Measurements from ENCODE around the gene DLGAP1.

DLGAP1 gene

DNA sequence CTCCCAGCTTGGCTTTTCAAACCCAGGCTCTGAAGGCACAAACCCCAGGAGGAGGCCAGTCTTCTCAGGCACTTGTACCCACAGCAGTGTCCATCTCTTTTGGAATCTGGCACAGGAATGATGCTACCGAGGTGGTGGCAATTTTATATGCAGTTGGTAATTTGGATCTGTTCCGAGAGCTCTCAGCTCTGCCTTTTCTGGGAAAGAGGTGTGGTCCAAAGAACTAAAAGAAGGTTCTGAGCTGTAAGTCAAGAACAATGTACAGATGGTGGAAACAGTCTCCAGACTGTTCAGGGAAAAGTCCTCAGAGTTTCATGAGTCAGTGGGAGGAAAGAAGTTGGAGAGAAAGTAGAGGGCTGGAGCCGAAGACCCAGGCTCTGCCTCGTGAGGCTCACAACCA, 651.8 kb downstream of the DLGAP1 start:
- Histone ChIP-seq H3K9me3 (ENCODE audit: control insufficient read depth, insufficient read depth, low read length) (no peaks in the 10 kb centered on the region), H3K36me3 (ENCODE audit: control insufficient read depth, insufficient read depth, low read length) (no peaks in the 10 kb centered on the region), H3K27ac (ENCODE audit: low read depth, low read length) (no peak overlapping the region), H3K9ac (ENCODE audit: low read depth, low read length) (no peak overlapping the region), H3K4me1 (ENCODE audit: control insufficient read depth, insufficient read depth, low read length) (peaks cover 11% of the 10 kb centered on the region), H3K4me3 (ENCODE audit: low read depth, low read length) (no peak overlapping the region), H3K27me3 (ENCODE audit: control insufficient read depth, insufficient read depth, low read length) (no peaks in the 10 kb centered on the region)

DNA sequence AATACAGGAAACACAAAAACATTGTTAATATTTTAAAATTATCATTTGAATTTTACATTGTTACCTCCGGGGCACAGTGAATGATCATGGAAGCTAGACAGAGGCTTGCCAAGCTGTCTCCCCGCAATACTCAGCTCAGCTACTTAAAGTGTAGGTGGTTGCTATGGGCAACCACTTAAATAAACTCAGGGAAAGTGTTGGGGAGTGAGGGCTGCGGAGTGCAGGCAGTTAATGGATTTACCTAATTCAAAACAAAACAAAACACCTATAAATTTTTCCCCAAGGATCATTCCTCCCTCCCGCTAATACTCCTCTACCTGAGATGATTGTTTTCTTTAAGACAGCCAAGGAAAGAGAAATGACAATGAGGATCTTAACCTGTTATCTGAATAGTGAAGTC, 655.6 kb downstream of the DLGAP1 start:
- H3K4me3 ChIP-seq (ENCODE audit: low read depth, low read length), result no peak overlapping the region
- H3K9me3 ChIP-seq (ENCODE audit: control insufficient read depth, insufficient read depth, low read length), result no peaks in the 10 kb centered on the region
- H3K9ac ChIP-seq (ENCODE audit: low read depth, low read length), result no peak overlapping the region
- no peak overlapping the region for H3K27ac ChIP-seq (ENCODE audit: low read depth, low read length)
- peaks cover 5% of the 10 kb centered on the region for H3K4me1 ChIP-seq (ENCODE audit: control insufficient read depth, insufficient read depth, low read length)
- H3K36me3 ChIP-seq (ENCODE audit: control insufficient read depth, insufficient read depth, low read length), result no peaks in the 10 kb centered on the region
- no peaks in the 10 kb centered on the region for H3K27me3 ChIP-seq (ENCODE audit: control insufficient read depth, insufficient read depth, low read length)

DNA sequence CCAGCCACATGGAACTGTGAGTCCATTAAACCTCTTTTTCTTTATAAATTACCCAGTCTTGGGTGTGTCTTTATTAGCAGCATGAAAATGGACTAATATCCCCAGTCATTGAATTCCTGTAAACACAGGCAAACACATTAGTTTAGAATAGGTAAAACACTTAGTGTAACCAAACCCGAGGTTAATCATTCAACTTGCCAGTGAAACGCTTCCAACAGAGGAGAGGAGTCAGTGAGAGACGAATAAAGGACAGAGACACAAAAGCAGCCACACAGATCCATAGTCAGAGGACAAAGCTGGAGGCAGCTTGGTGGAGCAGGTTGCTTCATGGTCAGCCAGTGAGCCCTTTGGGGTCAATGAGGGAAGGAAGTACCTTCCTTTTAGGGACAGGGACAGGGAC, 657.1 kb downstream of the DLGAP1 start:
- H3K9me3 ChIP-seq (ENCODE audit: control insufficient read depth, insufficient read depth, low read length), result no peaks in the 10 kb centered on the region
- no peaks in the 10 kb centered on the region for H3K36me3 ChIP-seq (ENCODE audit: control insufficient read depth, insufficient read depth, low read length)
- no peaks in the 10 kb centered on the region for H3K27me3 ChIP-seq (ENCODE audit: control insufficient read depth, insufficient read depth, low read length)
- H3K9ac ChIP-seq (ENCODE audit: low read depth, low read length), result no peak overlapping the region
- no peak overlapping the region for H3K4me3 ChIP-seq (ENCODE audit: low read depth, low read length)
- peaks cover 6% of the 10 kb centered on the region; the same call in 1 of the 2 replicates for H3K4me1 ChIP-seq (ENCODE audit: control insufficient read depth, insufficient read depth, low read length)
- no peak overlapping the region for H3K27ac ChIP-seq (ENCODE audit: low read depth, low read length)

DNA sequence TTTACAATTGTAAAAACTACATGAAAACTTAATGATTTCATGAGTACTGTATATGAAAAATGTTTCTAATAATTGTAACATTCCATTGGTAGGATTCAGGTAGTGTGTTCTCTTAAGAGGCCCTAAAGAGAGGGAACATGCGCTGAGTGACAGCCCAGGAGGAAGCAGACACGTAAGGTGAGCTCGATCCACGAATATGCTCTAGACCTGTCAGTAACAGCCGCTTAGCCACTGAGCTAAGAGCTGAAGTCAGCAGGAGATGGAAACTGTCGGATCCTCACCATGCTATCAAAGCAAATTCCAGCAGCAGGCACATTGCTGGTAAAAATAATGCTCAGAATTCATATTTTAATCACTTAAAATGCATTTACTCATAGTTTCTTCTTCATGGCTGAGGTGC, 658.7 kb downstream of the DLGAP1 start:
- H3K9me3 ChIP-seq (ENCODE audit: control insufficient read depth, insufficient read depth, low read length), result no peaks in the 10 kb centered on the region
- peaks cover 6% of the 10 kb centered on the region; the same call in 1 of the 2 replicates for H3K4me1 ChIP-seq (ENCODE audit: control insufficient read depth, insufficient read depth, low read length)
- H3K27ac ChIP-seq (ENCODE audit: low read depth, low read length), result no peak overlapping the region
- no peak overlapping the region for H3K4me3 ChIP-seq (ENCODE audit: low read depth, low read length)
- H3K36me3 ChIP-seq (ENCODE audit: control insufficient read depth, insufficient read depth, low read length), result no peaks in the 10 kb centered on the region
- no peaks in the 10 kb centered on the region for H3K27me3 ChIP-seq (ENCODE audit: control insufficient read depth, insufficient read depth, low read length)
- no peak overlapping the region for H3K9ac ChIP-seq (ENCODE audit: low read depth, low read length)

DNA sequence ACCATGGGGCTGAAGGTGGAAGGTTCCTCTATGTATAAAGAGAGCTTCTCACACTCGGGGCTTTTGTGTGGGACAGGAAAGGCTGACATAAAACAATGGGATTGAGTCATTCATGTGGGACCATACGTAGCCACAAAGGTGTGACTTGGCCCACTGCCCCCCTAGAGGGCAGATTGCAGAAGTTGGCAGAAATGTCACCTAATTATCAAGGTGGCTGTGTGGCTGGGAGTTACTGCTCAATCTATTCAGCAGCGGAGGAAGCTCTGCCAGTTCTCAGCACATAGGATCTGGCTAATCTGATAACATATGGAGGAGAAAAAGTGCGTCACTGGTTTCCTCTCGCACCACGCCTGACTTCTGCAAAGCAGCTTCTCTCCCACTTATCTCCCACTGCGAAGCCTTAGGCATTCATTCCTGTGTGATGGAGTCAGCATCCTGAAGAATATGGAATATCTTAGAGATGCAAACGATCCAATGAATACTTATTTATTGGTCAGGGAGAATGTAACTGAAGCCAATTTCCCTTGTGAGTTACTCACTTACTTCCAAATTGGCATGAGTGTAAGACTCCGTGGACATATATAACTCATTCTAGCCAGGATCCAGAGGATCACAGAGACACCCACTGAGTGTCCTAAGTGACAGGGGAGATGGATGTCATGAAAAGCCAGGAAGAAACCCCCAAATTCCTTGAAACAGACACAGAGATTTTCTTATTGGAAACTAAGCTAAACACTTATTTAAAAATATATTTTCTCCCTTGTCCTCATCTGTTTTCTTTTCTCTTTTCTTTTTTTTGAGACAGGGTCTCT, 660.4 kb downstream of the DLGAP1 start:
- peak overlapping the region; percentile 14 for H3K27ac ChIP-seq (ENCODE audit: low read depth, low read length)
- peaks cover 6% of the 10 kb centered on the region; the same call in 1 of the 2 replicates for H3K4me1 ChIP-seq (ENCODE audit: control insufficient read depth, insufficient read depth, low read length)
- H3K4me3 ChIP-seq (ENCODE audit: low read depth, low read length), result no peak overlapping the region
- H3K36me3 ChIP-seq (ENCODE audit: control insufficient read depth, insufficient read depth, low read length), result no peaks in the 10 kb centered on the region
- no peaks in the 10 kb centered on the region for H3K27me3 ChIP-seq (ENCODE audit: control insufficient read depth, insufficient read depth, low read length)
- H3K9me3 ChIP-seq (ENCODE audit: control insufficient read depth, insufficient read depth, low read length), result no peaks in the 10 kb centered on the region
- no peak overlapping the region for H3K9ac ChIP-seq (ENCODE audit: low read depth, low read length)

DNA sequence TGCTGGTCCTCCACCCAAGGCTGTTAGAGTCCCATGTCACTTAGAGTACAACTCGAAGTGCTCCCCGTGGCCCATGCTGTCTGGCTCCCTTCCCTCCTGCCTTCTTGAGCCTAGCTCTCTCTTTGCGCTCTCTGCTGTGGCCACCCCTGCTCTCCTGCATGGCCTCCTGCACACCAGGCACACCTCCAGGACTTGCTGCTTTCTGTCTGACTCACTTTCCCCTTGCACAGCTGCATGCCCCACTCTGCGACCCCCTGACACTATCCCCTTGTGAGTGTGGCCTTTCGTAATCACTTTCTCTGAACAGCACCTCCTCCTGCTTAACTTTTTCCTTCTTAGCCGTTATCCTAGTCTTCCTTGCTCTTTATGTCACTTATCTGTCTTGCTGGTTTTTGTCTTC, 661.6 kb downstream of the DLGAP1 start:
- no peaks in the 10 kb centered on the region for H3K36me3 ChIP-seq (ENCODE audit: control insufficient read depth, insufficient read depth, low read length)
- no peaks in the 10 kb centered on the region for H3K27me3 ChIP-seq (ENCODE audit: control insufficient read depth, insufficient read depth, low read length)
- H3K27ac ChIP-seq (ENCODE audit: low read depth, low read length), result no peak overlapping the region
- no peaks in the 10 kb centered on the region for H3K9me3 ChIP-seq (ENCODE audit: control insufficient read depth, insufficient read depth, low read length)
- H3K9ac ChIP-seq (ENCODE audit: low read depth, low read length), result no peak overlapping the region
- H3K4me3 ChIP-seq (ENCODE audit: low read depth, low read length), result no peak overlapping the region
- H3K4me1 ChIP-seq (ENCODE audit: control insufficient read depth, insufficient read depth, low read length), result peaks cover 6% of the 10 kb centered on the region; the same call in 1 of the 2 replicates

DNA sequence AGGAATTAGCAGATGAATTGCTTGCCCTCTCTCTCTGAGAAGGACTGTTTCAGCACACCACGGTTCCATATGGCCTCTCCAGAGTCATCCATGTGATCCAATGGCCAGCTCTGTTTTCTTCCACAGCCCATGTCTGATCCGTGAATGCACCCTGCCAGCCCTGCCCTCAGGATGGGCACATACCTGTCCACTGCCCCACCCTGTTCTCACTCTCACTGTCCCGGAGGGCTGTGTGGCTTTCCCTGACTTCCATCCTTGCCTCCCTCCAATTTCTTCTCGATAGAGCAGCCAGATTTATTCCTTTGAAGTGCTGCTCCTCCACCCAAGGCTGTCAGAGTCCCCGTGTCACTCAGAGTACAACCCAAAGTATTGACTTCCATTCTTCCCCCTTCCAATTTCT, 662.0 kb downstream of the DLGAP1 start:
- no peaks in the 10 kb centered on the region for H3K9me3 ChIP-seq (ENCODE audit: control insufficient read depth, insufficient read depth, low read length)
- no peaks in the 10 kb centered on the region for H3K27me3 ChIP-seq (ENCODE audit: control insufficient read depth, insufficient read depth, low read length)
- no peak overlapping the region for H3K9ac ChIP-seq (ENCODE audit: low read depth, low read length)
- no peaks in the 10 kb centered on the region for H3K36me3 ChIP-seq (ENCODE audit: control insufficient read depth, insufficient read depth, low read length)
- H3K4me3 ChIP-seq (ENCODE audit: low read depth, low read length), result no peak overlapping the region
- no peak overlapping the region for H3K27ac ChIP-seq (ENCODE audit: low read depth, low read length)
- peaks cover 6% of the 10 kb centered on the region; the same call in 1 of the 2 replicates for H3K4me1 ChIP-seq (ENCODE audit: control insufficient read depth, insufficient read depth, low read length)

DNA sequence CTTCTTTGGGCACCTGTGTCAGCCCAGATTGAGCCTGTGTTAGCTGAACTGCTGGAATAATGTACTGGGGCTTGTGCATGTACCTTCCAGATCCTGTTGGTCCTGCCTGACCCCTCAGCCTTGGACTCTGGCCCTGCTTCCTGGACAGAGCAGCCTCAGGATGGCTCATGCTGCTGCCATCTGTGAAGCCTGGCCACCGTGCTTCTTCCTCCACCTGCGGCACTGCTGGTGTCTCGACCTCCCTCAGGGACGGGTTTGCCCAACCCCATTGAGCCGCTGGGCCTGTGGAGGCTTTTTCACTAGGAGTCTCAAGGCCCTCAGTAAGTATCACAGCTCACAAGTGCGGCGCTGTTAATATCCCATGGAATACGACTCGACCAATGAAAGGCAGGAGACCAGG, 662.4 kb downstream of the DLGAP1 start:
- H3K9ac ChIP-seq (ENCODE audit: low read depth, low read length), result no peak overlapping the region
- H3K27me3 ChIP-seq (ENCODE audit: control insufficient read depth, insufficient read depth, low read length), result no peaks in the 10 kb centered on the region
- H3K4me3 ChIP-seq (ENCODE audit: low read depth, low read length), result no peak overlapping the region
- peaks cover 6% of the 10 kb centered on the region; the same call in 1 of the 2 replicates for H3K4me1 ChIP-seq (ENCODE audit: control insufficient read depth, insufficient read depth, low read length)
- H3K27ac ChIP-seq (ENCODE audit: low read depth, low read length), result no peak overlapping the region
- H3K36me3 ChIP-seq (ENCODE audit: control insufficient read depth, insufficient read depth, low read length), result no peaks in the 10 kb centered on the region
- no peaks in the 10 kb centered on the region for H3K9me3 ChIP-seq (ENCODE audit: control insufficient read depth, insufficient read depth, low read length)

DNA sequence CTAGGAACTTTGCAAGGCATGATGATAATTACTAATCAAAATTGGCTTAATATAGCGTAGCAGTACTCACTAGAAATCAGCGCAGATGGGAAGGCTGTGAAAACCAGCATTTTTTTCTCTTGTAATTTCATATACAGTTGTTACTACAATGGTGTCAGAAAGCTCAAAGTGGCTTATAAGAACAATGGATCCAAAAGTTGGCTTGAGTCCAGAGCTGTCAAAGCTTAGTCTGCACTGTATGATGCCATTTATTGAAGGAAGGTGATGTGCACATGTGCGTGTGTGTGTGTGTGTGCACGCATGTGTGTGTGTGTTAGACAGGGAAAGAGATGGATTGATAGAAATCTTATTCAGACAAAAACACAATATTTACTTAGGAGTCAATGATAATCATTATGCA, 663.9 kb downstream of the DLGAP1 start:
- Histone ChIP-seq H3K27me3 (ENCODE audit: control insufficient read depth, insufficient read depth, low read length) (no peaks in the 10 kb centered on the region), H3K36me3 (ENCODE audit: control insufficient read depth, insufficient read depth, low read length) (no peaks in the 10 kb centered on the region), H3K4me1 (ENCODE audit: control insufficient read depth, insufficient read depth, low read length) (peaks cover 6% of the 10 kb centered on the region; the same call in 1 of the 2 replicates), H3K9me3 (ENCODE audit: control insufficient read depth, insufficient read depth, low read length) (no peaks in the 10 kb centered on the region), H3K27ac (ENCODE audit: low read depth, low read length) (no peak overlapping the region), H3K9ac (ENCODE audit: low read depth, low read length) (no peak overlapping the region), H3K4me3 (ENCODE audit: low read depth, low read length) (no peak overlapping the region)

DNA sequence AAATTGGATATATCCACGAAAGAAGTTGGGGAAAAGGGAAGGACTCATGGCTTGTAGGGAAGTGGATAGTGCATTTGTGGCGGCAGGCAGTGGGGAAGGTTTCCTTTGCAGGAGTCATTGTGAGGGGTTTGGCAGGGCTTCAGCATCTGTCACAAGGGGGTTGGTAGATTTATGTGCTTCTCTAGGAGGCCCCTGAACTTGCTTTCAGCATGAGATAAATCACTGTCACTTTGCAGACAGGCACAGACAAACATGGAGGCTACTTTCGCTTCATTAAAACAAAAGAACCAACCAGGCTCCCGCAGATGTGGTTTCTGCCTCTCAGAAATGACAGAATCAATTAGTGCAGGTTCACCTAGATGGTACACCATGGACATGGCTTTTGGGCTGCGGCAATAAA, 664.4 kb downstream of the DLGAP1 start:
- Histone ChIP-seq H3K9me3 (ENCODE audit: control insufficient read depth, insufficient read depth, low read length) (no peaks in the 10 kb centered on the region), H3K36me3 (ENCODE audit: control insufficient read depth, insufficient read depth, low read length) (no peaks in the 10 kb centered on the region), H3K9ac (ENCODE audit: low read depth, low read length) (no peak overlapping the region), H3K27me3 (ENCODE audit: control insufficient read depth, insufficient read depth, low read length) (no peaks in the 10 kb centered on the region), H3K27ac (ENCODE audit: low read depth, low read length) (no peak overlapping the region), H3K4me1 (ENCODE audit: control insufficient read depth, insufficient read depth, low read length) (peaks cover 6% of the 10 kb centered on the region; the same call in 1 of the 2 replicates), H3K4me3 (ENCODE audit: low read depth, low read length) (no peak overlapping the region)

DNA sequence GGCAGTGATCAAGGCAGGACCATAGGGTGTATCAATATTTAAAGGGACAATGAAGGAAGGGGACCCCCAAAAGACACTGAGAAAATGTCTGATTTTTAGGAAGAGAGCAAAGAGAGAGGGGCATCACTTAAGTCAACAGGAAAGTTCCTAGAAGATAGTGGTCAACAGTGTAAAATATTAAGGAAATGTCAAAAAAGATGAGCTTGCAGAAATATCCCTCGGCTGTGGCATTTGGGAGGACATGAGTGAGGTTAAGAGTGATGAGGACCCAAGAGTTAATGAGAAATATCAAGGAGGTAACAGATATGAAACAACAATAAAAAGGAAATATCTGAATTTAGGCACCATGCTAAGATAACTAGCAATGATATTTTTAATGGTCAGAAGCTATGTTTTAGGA, 665.6 kb downstream of the DLGAP1 start:
- Histone ChIP-seq H3K27me3 (ENCODE audit: control insufficient read depth, insufficient read depth, low read length) (no peaks in the 10 kb centered on the region), H3K4me1 (ENCODE audit: control insufficient read depth, insufficient read depth, low read length) (peaks cover 3% of the 10 kb centered on the region; the same call in 1 of the 2 replicates), H3K9me3 (ENCODE audit: control insufficient read depth, insufficient read depth, low read length) (no peaks in the 10 kb centered on the region), H3K9ac (ENCODE audit: low read depth, low read length) (no peak overlapping the region), H3K27ac (ENCODE audit: low read depth, low read length) (no peak overlapping the region), H3K4me3 (ENCODE audit: low read depth, low read length) (no peak overlapping the region), H3K36me3 (ENCODE audit: control insufficient read depth, insufficient read depth, low read length) (no peaks in the 10 kb centered on the region)

All from HUES48 (cell line).